Fibroblast of skin of left quadriceps (primary cell): Measurements from ENCODE around the gene IKBKG.
"Not testable (repeated sequence)": the region's sequence is repeated elsewhere in the genome, so short reads cannot be mapped to it uniquely, and the experiment has no call there.

Source experiments
- DNase-seq, 2 experiments: peaks; one replicate each; pipeline ENCODE4 v3.0.0-alpha.2; 2013; ENCODE audit warnings: low read depth in 2 of 2

The IKBKG gene

GRCh38 chrX:154526901-154527675 lies 20.3 kb upstream of the IKBKG start:
- DNase-seq: peak; percentile 45 to 47

- no peak for DNase-seq
Observed at GRCh38 chrX:154529206-154529612, 18.2 kb upstream of the IKBKG start.

- DNase-seq: no peak
Observed at GRCh38 chrX:154530286-154530685, 17.1 kb upstream of the IKBKG start.

GRCh38 chrX:154531626-154532025 lies 15.8 kb upstream of the IKBKG start:
- no peak for DNase-seq

- no peak for DNase-seq
Observed at GRCh38 chrX:154532690-154533089, 14.7 kb upstream of the IKBKG start.

- peak; percentile 42 to 52 for DNase-seq
Observed at GRCh38 chrX:154534526-154535322, 12.7 kb upstream of the IKBKG start.

GRCh38 chrX:154535892-154536291 lies 11.5 kb upstream of the IKBKG start:
- no peak for DNase-seq

- no peak for DNase-seq
Observed at GRCh38 chrX:154539077-154539476, 8.3 kb upstream of the IKBKG start.

- not testable (repeated sequence) for DNase-seq
Observed at GRCh38 chrX:154540365-154540764, 7.1 kb upstream of the IKBKG start.

- no peak for DNase-seq
Observed at GRCh38 chrX:154540897-154541535, 6.4 kb upstream of the IKBKG start.

- no peak for DNase-seq
Observed at GRCh38 chrX:154541589-154541895, 5.9 kb upstream of the IKBKG start.

GRCh38 chrX:154541896-154542722 lies 5.3 kb upstream of the IKBKG start:
- peak; percentile 85 to 86 for DNase-seq

GRCh38 chrX:154542723-154543424 lies 4.5 kb upstream of the IKBKG start:
- no peak for DNase-seq

GRCh38 chrX:154545673-154546274 lies 1.6 kb upstream of the IKBKG start:
- no peak for DNase-seq

GRCh38 chrX:154546354-154547244 lies 821 bp upstream of the IKBKG start, which contains the start of gene G6PD:
Gene G6PD (minus strand): TSS chrX:154546846. CDS start chrX:154546155, 691 bp downstream.
- DNase-seq: peak; percentile 32 to 41

GRCh38 chrX:154548028-154548316 lies 552 bp downstream of the IKBKG start:
- DNase-seq: no peak

- no peak for DNase-seq
Observed at GRCh38 chrX:154549766-154550165, 2.3 kb downstream of the IKBKG start.

- DNase-seq: not testable (repeated sequence)
Observed at GRCh38 chrX:154552112-154552806, 4.8 kb downstream of the IKBKG start.

- not testable (repeated sequence) for DNase-seq
Observed at GRCh38 chrX:154558060-154558690, 10.8 kb downstream of the IKBKG start.
